HEK293 (cell line): ENCODE measurements around the gene ALDH9A1.

Experiments
- ATF2 ChIP-seq: fragments of 450-650 bp; formaldehyde crosslinking; IDR thresholded peaks from 2 replicates; pipeline ENCODE4 v1.5.1; 2016; ENCODE audit warnings: missing biosample characterization, missing genetic modification characterization, low read depth
- CTCF ChIP-seq: fragments of 450-650 bp; formaldehyde crosslinking; IDR thresholded peaks from 2 replicates; pipeline ENCODE4 v1.5.1; 2016; ENCODE audit warnings: missing biosample characterization, missing genetic modification characterization
- MZF1 ChIP-seq: fragments of 450-650 bp; formaldehyde crosslinking; IDR thresholded peaks from 2 replicates; pipeline ENCODE4 v1.5.1; 2017; ENCODE audit warnings: missing biosample characterization, missing genetic modification characterization, borderline replicate concordance
- PRDM4 ChIP-seq: fragments of 450-650 bp; formaldehyde crosslinking; IDR thresholded peaks from 2 replicates; pipeline ENCODE4 v1.5.1; 2017; ENCODE audit warnings: missing biosample characterization, missing genetic modification characterization
- REST ChIP-seq: fragments of 450-650 bp; formaldehyde crosslinking; IDR thresholded peaks from 2 replicates; pipeline ENCODE4 v1.5.1; 2016; ENCODE audit warnings: missing biosample characterization, missing genetic modification characterization
- ZEB2 ChIP-seq: fragments of 450-650 bp; formaldehyde crosslinking; IDR thresholded peaks from 2 replicates; pipeline ENCODE4 v1.5.1; 2016; ENCODE audit warnings: missing biosample characterization, missing genetic modification characterization
- ZFHX2 ChIP-seq: fragments of 450-650 bp; formaldehyde crosslinking; conservative IDR thresholded peaks from 2 replicates; pipeline ENCODE4 v1.5.1; 2016; ENCODE audit warnings: missing biosample characterization, missing genetic modification characterization
- ZNF280D ChIP-seq: fragments of 450-650 bp; formaldehyde crosslinking; IDR thresholded peaks from 2 replicates; pipeline ENCODE4 v1.5.1; 2016; ENCODE audit warnings: missing biosample characterization, missing genetic modification characterization
- ZNF324 ChIP-seq: fragments of 450-650 bp; formaldehyde crosslinking; IDR thresholded peaks from 2 replicates; pipeline ENCODE4 v1.5.1; 2016; ENCODE audit warnings: missing biosample characterization, missing genetic modification characterization
- ZNF518A ChIP-seq: fragments of 450-650 bp; formaldehyde crosslinking; conservative IDR thresholded peaks from 2 replicates; pipeline ENCODE4 v1.5.1; 2016; ENCODE audit warnings: low read depth, missing biosample characterization, missing genetic modification characterization
- ZNF530 ChIP-seq: fragments of 450-650 bp; formaldehyde crosslinking; IDR thresholded peaks from 2 replicates; pipeline ENCODE4 v1.5.1; 2016; ENCODE audit warnings: low read depth, missing biosample characterization, missing genetic modification characterization
- ZNF785 ChIP-seq: fragments of 450-650 bp; formaldehyde crosslinking; IDR thresholded peaks from 2 replicates; pipeline ENCODE4 v1.5.1; 2016; ENCODE audit warnings: missing biosample characterization, missing genetic modification characterization
- ZSCAN18 ChIP-seq: fragments of 450-650 bp; formaldehyde crosslinking; IDR thresholded peaks from 2 replicates; pipeline ENCODE4 v1.5.1; 2016; ENCODE audit warnings: missing biosample characterization, missing genetic modification characterization

- TF ChIP-seq CTCF (no peak), REST (tag by site-specific recombination) (no peak), ZNF785 (tag by site-specific recombination) (no peak), ZEB2 (tag by site-specific recombination) (no peak), ZNF280D (tag by site-specific recombination) (no peak), ZNF530 (tag by site-specific recombination) (no peak), ZNF324 (no peak), MZF1 (tag by site-specific recombination) (no peak), ATF2 (tag by site-specific recombination) (no peak), ZFHX2 (tag by site-specific recombination) (no peak), PRDM4 (tag by site-specific recombination) (no peak), ZSCAN18 (tag by site-specific recombination) (no peak), ZNF518A (tag by site-specific recombination) (no peak)
Measured at GRCh38 chr1:165742194-165742593, 43.8 kb upstream of the ALDH9A1 start.
